AG04450 (cell line): ENCODE data around the gene TSPAN4. TPM values are rescaled to one million over a fixed set of nuclear protein-coding genes. Genes with fewer than 3 reads are reported as not detected.

Source experiments
- CTCF ChIA-PET: fragments of 300-600, 350-600 bp; formaldehyde crosslinking; extraction: SDS; loops from one replicate; lab custom pipeline; 2022; ENCODE audit warnings: antibody characterized with exemption, inconsistent platforms; lab: Charles Lee
- POLR2A ChIA-PET: fragments of 350-600 bp; formaldehyde crosslinking; extraction: SDS; loops from one replicate; lab custom pipeline; 2021; ENCODE audit warnings: antibody characterized with exemption, inconsistent platforms; lab: Yijun Ruan, JAX
- DNase-seq: peaks from one replicate; pipeline ENCODE4 v3.0.0-alpha.2; 2011; ENCODE audit warnings: low read depth, low spot score
- H3K27ac ChIP-seq: one replicate; pipeline ENCODE4 v1.5.1; 2012; ENCODE audit warnings: low read depth, low read length, control low read depth
- H3K27me3 ChIP-seq: one replicate; pipeline ENCODE4 v1.6.0; 2012; ENCODE audit warnings: low read length; ENCODE audit not compliant: control insufficient read depth, insufficient read depth
- H3K4me3 ChIP-seq: 2 replicates; pipeline ENCODE4 v1.5.1; 2011; ENCODE audit warnings: mild to moderate bottlenecking, low read depth, low read length, control low read depth
- H3K9me3 ChIP-seq: 2 replicates; pipeline ENCODE4 v1.5.1; 2012; ENCODE audit warnings: low read length; ENCODE audit not compliant: control insufficient read depth, insufficient read depth
- polyA plus RNA-seq: library from polyadenylated mRNA; depleted of rRNA; stranded (reverse); fragments of >200 nt; gene quantifications from 2 replicates; pipeline ENCODE4 v1.2.3, GENCODE V29; 2011
- TF ChIP-seq, protein P1 (sequence below): IDR thresholded peaks from 2 replicates; pipeline ENCODE4 v1.5.1; 2011; ENCODE audit warnings: low read depth, low read length, control low read depth, inconsistent platforms

The TSPAN4 gene
- polyA plus RNA-seq, 1 experiment, result 92.6 TPM

DNA sequence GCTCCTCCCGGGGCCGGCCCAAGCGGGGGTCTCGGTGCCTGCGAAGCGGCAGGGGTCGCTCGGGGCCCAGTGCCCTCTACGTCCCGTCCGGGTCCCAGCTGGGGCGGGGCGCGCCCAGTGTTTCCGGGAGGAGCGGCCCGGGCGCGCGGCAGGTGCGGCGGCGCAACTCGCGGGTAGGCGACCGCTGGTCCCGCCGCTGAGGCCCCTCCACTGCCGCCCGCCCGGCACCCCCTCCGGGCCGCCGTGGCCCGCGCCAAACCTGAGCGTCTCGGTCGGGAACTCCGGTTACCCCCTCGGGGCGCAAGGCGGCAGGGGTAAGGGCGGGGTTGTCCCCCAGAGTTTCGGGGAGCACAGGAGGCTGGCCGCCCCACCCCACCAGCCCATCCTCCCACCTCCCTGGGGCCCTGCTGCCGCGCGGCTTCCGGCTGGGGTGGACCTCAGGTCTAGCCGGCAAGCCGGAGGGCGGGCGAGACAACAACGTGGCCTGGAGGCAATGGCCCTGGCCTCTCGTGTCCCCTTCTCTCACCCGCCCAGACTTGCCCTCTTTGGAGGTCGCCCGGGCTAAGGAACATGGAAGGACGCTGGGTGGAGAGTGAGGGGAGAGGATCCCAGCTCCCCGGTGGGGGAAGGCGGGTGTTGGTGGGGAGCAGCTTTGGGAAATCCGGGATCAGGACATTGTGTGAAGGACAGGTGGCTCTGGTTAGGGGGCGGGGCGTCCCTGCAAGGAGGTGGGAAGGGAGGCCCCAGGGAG, 15.3 kb upstream of the TSPAN4 start:
- no peak for DNase-seq
- H3K27me3 ChIP-seq, result no peaks in the 10 kb centered on the region
- no peak overlapping the region for H3K27ac ChIP-seq
- TF ChIP-seq, protein P1, sequence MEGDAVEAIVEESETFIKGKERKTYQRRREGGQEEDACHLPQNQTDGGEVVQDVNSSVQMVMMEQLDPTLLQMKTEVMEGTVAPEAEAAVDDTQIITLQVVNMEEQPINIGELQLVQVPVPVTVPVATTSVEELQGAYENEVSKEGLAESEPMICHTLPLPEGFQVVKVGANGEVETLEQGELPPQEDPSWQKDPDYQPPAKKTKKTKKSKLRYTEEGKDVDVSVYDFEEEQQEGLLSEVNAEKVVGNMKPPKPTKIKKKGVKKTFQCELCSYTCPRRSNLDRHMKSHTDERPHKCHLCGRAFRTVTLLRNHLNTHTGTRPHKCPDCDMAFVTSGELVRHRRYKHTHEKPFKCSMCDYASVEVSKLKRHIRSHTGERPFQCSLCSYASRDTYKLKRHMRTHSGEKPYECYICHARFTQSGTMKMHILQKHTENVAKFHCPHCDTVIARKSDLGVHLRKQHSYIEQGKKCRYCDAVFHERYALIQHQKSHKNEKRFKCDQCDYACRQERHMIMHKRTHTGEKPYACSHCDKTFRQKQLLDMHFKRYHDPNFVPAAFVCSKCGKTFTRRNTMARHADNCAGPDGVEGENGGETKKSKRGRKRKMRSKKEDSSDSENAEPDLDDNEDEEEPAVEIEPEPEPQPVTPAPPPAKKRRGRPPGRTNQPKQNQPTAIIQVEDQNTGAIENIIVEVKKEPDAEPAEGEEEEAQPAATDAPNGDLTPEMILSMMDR, result no peak
- H3K4me3 ChIP-seq, result peak overlapping the region; percentile 7; the same call in 1 of the 2 replicates
- POLR2A ChIA-PET, result no interaction called here
- no peaks in the 10 kb centered on the region; the same call in 1 of the 2 replicates for H3K9me3 ChIP-seq
- CTCF ChIA-PET, result no interaction called here

DNA sequence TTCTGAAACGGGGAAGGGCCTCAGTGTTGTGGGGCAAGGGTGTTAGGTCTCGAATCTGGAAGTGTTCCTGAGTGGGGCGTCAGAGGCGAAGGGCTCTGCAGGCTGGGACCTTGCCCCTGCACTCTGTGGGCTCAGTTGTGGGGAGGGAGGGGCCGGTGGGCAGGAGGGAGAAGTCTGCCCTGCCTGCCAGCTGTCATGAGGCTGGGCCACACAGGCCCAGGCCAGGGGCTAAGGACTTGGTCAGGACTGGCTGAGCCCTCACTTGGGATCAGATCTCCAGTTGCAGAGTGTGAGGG, 14.8 kb upstream of the TSPAN4 start, which contains the start of gene CRACR2B:
TSS of gene CRACR2B (plus strand) at position 23 of the 296 bp plus-strand sequence. CDS start 689 bp downstream, outside the sequence.
- ChIA-PET CTCF (no interaction called here), POLR2A (no interaction called here)
- no peaks in the 10 kb centered on the region for H3K27me3 ChIP-seq
- no peak for DNase-seq
- H3K9me3 ChIP-seq, result no peaks in the 10 kb centered on the region; the same call in 1 of the 2 replicates
- H3K4me3 ChIP-seq, result peak within 1 kb of the TSS; percentile 7; the same call in 1 of the 2 replicates
- peak within 1 kb of the TSS; percentile 21 for H3K27ac ChIP-seq
- TF ChIP-seq, protein P1, result no peak

DNA sequence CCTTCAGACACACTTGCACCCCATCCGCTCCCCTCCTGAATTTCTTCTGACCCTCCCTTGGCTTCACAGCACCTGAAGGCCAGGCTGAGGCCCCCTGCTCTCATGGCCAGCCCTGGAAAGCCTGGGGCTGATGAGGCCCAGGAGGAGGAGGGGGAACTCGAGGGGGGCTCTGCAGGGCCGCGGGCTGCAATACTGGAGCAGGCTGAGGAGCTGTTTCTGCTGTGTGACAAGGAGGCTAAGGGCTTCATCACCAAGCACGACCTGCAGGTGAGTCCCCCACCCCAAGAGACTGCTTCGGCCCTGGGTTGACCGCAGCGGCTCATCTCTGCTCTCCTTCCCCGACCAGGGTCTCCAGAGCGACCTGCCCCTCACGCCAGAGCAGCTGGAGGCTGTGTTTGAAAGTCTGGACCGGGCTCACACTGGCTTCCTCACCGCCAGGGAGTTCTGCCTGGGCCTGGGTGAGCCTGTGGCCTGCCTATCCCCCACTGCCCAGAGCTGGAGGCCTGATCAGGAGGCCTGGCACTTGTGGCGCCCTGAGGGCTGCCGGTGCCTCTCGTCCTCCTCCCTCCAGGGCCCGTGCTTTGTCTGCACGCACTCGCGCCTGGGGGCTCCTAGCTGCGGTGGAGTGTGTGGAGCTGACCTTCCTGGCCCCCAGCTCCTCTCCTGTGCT, 14.0 kb upstream of the TSPAN4 start:
- no peaks in the 10 kb centered on the region; the same call in 1 of the 2 replicates for H3K9me3 ChIP-seq
- no peak overlapping the region for H3K4me3 ChIP-seq
- ChIA-PET CTCF (no interaction called here), POLR2A (interaction anchor here (0.6 to 3.7 kb wide), 2 partner anchors 9 to 18 kb away, joined by 12 to 28 read pairs; partner anchors contain the start of gene PNPLA2)
- TF ChIP-seq, protein P1, result no peak
- DNase-seq, result no peak
- no peaks in the 10 kb centered on the region for H3K27me3 ChIP-seq
- peak overlapping the region; percentile 21 for H3K27ac ChIP-seq

DNA sequence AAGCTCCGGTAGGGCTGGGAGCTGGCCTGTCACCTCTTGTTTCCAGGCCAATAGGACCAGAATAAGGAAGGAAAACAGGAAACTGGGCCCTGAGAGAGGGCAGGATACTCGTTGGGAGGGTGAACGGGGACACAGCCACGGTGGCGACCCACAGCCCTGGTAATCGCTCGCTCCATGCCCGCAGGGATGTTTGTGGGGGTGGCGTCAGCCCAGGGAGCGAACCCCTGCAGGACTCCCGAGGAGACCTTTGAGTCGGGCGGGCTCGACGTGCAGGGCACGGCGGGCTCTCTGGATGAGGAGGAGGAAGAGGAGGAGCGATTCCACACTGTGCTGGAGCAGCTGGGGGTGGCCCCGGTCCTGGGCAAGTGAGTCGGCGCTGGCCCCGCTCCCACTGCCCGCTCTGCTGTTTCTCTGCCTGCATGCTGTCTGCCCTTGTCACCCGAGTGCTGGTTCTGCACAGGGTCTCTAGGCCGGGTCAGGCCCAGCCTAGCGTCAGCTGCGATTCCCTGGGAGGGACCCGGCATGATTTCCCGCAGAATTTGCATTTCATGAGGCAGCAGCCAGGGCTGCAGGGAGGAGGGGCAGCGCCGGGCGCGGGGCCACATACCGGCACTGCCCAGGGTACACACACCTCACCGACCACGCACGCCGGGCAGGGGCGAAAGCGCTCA, 13.3 kb upstream of the TSPAN4 start:
- no peaks in the 10 kb centered on the region; the same call in 1 of the 2 replicates for H3K9me3 ChIP-seq
- H3K27me3 ChIP-seq, result no peaks in the 10 kb centered on the region
- POLR2A ChIA-PET, result interaction anchor here (0.6 to 3.7 kb wide), 5 partner anchors 10 to 80 kb away, joined by 3 to 28 read pairs (median 8); partner anchors contain the start of genes CEND1, PNPLA2 and TSPAN4
- peak overlapping the region; percentile 34 for H3K4me3 ChIP-seq
- CTCF ChIA-PET, result no interaction called here
- no peak overlapping the region for H3K27ac ChIP-seq
- TF ChIP-seq, protein P1, result no peak
- DNase-seq, result no peak
